GM12865 (cell line): ENCODE results near the gene ADARB2.

Source experiments
- DNase-seq: peaks from one replicate; pipeline ENCODE4 v3.0.0; 2010; ENCODE audit warnings: low read depth
- H3K4me3 ChIP-seq: 2 replicates; pipeline ENCODE4 v1.5.1; 2011; ENCODE audit warnings: mild to moderate bottlenecking, low read depth, low read length, control low read depth
- CTCF ChIP-seq: IDR thresholded peaks from 2 replicates; pipeline ENCODE4 v1.5.1; 2011; ENCODE audit warnings: low read length, control low read depth, low read depth, inconsistent platforms; ENCODE audit not compliant: insufficient read depth; ENCODE audit errors: missing control alignments

The ADARB2 gene

GRCh38 chr10:1737222-1738061, at the start of gene ADARB2:
ADARB2 (minus strand) TSS chr10:1737525.
- TF ChIP-seq CTCF, result no peak
- DNase-seq, result peak; percentile 89
- peak within 1 kb of the TSS; percentile 86 for H3K4me3 ChIP-seq

- no peak for TF ChIP-seq CTCF
- H3K4me3 ChIP-seq, result no peak overlapping the region
- no peak for DNase-seq
Measured at GRCh38 chr10:1785835-1786234, 48.5 kb upstream of the ADARB2 start.

GRCh38 chr10:1782841-1783240, 45.5 kb upstream of the ADARB2 start:
- no peak for TF ChIP-seq CTCF
- no peak overlapping the region for H3K4me3 ChIP-seq
- no peak for DNase-seq

GRCh38 chr10:1779796-1780195, 42.5 kb upstream of the ADARB2 start:
- H3K4me3 ChIP-seq, result no peak overlapping the region
- DNase-seq, result no peak
- no peak for TF ChIP-seq CTCF

- H3K4me3 ChIP-seq, result no peak overlapping the region
- DNase-seq, result no peak
- TF ChIP-seq CTCF, result no peak
Measured at GRCh38 chr10:1778375-1778969, 41.1 kb upstream of the ADARB2 start.

GRCh38 chr10:1776127-1776662, 38.9 kb upstream of the ADARB2 start:
- no peak for DNase-seq
- no peak overlapping the region for H3K4me3 ChIP-seq
- TF ChIP-seq CTCF, result no peak
